GM19463 (cell line): ENCODE data around the gene TMIGD3.
A peak's percentile ranks its signal among the peaks of the same experiment; 100 is the strongest.

Experiments used
- ATAC-seq: cut with Tn5 transposase; IDR thresholded peaks from one replicate; pipeline ENCODE4 v1.9.1; 2021; ENCODE audit warnings: mild to moderate bottlenecking, moderate library complexity; ENCODE audit not compliant: unreplicated experiment

Gene TMIGD3

GRCh38 chr1:111448918-111449702 lies 54.3 kb downstream of the TMIGD3 start, which contains the start of the genes ATP5PB and WDR77:
Gene ATP5PB, plus strand, starts transcription at chr1:111449464. Its CDS starts 78 bp downstream, at chr1:111449542.
Gene WDR77, minus strand, starts transcription at chr1:111449256. Its CDS starts 87 bp downstream, at chr1:111449169.
- ATAC-seq: peak; percentile 92

- no peak for ATAC-seq
Observed at GRCh38 chr1:111448482-111448917, 54.9 kb downstream of the TMIGD3 start.

DNA sequence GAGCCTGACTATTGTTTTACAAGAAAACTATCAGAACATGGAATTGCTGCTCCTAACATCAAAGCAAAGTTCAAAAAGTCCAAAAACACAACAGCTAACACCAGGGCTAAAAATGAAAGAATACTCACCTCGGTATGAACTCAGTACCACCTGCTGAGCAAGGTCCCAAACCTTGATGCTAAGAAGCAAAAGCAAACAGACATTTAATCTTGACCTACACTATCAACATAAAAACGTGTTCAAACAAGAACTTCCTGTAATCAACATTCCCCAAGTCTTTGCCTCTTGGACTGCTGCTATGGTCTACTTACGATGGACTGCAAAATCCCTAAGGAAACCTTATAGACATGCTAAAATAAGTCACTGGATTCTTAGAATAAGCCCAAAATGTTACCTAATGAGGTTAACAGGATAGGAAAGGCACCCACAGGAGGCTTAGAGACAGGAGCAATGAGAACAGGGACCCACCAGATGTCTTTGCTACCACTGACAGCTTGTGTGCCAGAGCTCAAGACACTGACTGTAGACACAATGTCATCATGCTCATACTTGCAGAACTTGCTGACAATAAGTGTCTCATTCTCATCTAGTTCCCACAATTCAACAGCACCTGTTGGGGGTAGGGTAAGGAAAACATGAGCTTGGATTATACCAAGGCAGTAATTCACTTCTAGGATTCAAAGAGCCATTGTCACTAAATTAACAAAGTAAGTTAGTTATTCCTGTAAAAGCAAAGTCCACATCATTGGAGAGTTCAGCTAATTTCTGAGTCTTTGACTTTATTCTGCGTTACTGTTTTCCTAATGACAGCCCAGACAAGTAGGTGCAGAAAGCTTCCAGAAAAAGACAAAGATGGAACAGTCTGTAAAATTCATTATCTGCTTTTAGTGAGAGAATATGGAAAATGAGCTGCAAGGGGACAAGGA lies 56.2 kb downstream of the TMIGD3 start:
- ATAC-seq: no peak

DNA sequence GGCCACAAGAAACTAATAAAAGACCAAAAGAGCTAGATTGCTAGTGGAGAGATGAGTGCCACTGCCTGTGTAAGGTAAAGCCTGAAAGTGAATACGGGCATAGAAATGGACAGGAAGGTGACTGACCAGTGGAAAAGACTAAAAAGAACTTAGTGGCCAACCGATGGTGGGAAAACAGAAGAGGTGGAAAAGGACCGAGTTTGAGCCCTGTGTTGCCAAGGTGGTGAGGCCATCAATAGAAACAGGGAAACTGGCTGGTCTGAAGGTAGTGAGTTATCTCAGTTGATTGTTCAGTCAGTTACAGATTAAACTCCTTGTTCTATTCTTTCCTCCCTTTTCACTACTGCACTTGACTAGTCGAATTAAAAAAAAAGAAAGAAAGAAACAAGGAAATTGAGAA lies 56.9 kb downstream of the TMIGD3 start:
- no peak for ATAC-seq

- no peak for ATAC-seq
Observed at GRCh38 chr1:111444031-111444430, 59.4 kb downstream of the TMIGD3 start.

- ATAC-seq: no peak
Observed at GRCh38 chr1:111442457-111442856, 61.0 kb downstream of the TMIGD3 start.

GRCh38 chr1:111441573-111442192 lies 61.8 kb downstream of the TMIGD3 start:
- no peak for ATAC-seq

- ATAC-seq: no peak
Observed at GRCh38 chr1:111439461-111440351, 63.7 kb downstream of the TMIGD3 start.

- no peak for ATAC-seq
Observed at GRCh38 chr1:111436726-111437125, 66.7 kb downstream of the TMIGD3 start.
